Measurements from ENCODE around the gene CAPZB. TPM values are rescaled to one million over a fixed set of nuclear protein-coding genes. Genes with fewer than 3 reads are reported as not detected.

CAPZB gene
- total and polyA plus RNA-seq, 7 donors, result 179 to 284 (median 224) TPM

GRCh38 chr1:19329188-19329587, 156.2 kb downstream of the CAPZB start:
- Histone ChIP-seq H3K9me3 (no peaks in the 10 kb centered on the region), H3K4me3 (no peak overlapping the region), H3K4me1 (no peaks in the 10 kb centered on the region), H3K27ac (no peak overlapping the region), H3K36me3 (ENCODE audit: insufficient read depth in 1 of 2, low read depth in 1 of 2) (peaks cover 0 to 77% of the 10 kb centered on the region in 2 donors), H3K27me3 (ENCODE audit: insufficient read depth in 3 of 3, low read length in 2 of 3) (no peaks in the 10 kb centered on the region)
- no peak for ATAC-seq
- peak in 1 of 2 donors; percentile 7 for DNase-seq
- WGBS, 3 donors, result 83 to 90% (median 87%) methylated on average over 13 of the region's 13 CpGs
- intact Hi-C loops (cut with DNase I), result no loop called here
- TF ChIP-seq CTCF (IDR thresholded peaks at IDR 0.05), result no peak

DNA sequence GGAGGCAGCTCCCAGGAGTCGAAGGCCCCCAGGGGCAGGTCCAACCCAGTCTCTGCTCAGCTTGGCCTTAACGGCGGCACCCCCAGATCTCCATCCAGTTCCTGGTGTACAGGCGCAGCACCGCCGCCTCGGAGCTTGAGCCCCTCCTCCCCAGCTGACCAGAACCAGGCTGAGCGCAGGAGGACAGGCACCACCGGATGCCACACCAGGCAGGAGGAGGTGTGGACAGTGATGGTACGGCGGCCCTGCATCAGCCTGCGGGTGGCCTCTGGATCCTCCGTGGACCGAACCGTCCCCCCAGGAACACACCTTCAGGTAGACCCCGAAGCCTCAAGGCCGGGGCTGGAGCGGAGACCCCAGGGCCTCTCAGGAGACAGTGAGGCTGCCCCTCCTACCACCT, 156.9 kb downstream of the CAPZB start:
- Histone ChIP-seq H3K36me3 (ENCODE audit: insufficient read depth in 1 of 2, low read depth in 1 of 2) (peaks cover 4 to 82% of the 10 kb centered on the region in 2 donors), H3K27ac (no peak overlapping the region), H3K4me3 (no peak overlapping the region), H3K4me1 (no peaks in the 10 kb centered on the region), H3K27me3 (ENCODE audit: insufficient read depth in 3 of 3, low read length in 2 of 3) (no peaks in the 10 kb centered on the region), H3K9me3 (no peaks in the 10 kb centered on the region)
- TF ChIP-seq CTCF (IDR thresholded peaks at IDR 0.05), result no peak
- WGBS, 3 donors, result 92 to 94% (median 93%) methylated on average over 13 to 18 of the region's 18 CpGs
- DNase-seq (peak in 1 of 2 donors; percentile 14), ATAC-seq (no peak)
- intact Hi-C loops (cut with DNase I), result no loop called here

- DNase-seq, result no peak
- H3K36me3 ChIP-seq (ENCODE audit: insufficient read depth in 1 of 2, low read depth in 1 of 2), result peaks cover 4 to 84% of the 10 kb centered on the region in 2 donors
- whole genome bisulfite sequencing, 3 donors, result 87 to 93% (median 89%) methylated on average over 9 of the region's 9 CpGs
Observed at GRCh38 chr1:19327736-19328135, 157.6 kb downstream of the CAPZB start.

DNA sequence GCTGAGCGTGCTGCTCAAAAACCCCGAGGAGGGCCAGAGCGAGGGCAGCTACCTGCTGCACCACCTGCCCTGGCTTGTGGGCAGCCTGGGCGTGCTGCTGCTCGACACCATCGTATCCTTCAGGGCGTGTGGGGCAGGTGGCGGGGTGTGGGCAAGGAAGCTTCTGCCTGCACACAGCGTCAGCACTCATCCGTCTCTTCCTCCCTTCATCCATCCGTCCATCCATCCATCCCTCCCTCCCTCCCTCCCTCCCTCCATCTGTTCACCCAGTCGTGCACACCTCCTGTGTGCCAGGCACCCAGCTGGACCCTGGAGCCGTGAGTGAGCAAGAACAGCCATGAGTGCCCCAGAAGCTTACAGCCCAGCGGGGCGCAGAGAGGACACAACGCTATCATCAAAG, 158.0 kb downstream of the CAPZB start:
- no peak overlapping the region for H3K4me3 ChIP-seq
- TF ChIP-seq CTCF (IDR thresholded peaks at IDR 0.05), result no peak
- DNase-seq, result no peak
- WGBS, 3 donors, result 83 to 89% (median 88%) methylated on average over 16 of the region's 16 CpGs
- ATAC-seq, result no peak
- H3K27ac ChIP-seq, result no peak overlapping the region
- intact Hi-C loops (cut with DNase I), result no loop called here
- H3K36me3 ChIP-seq (ENCODE audit: insufficient read depth in 1 of 2, low read depth in 1 of 2), result peaks cover 4 to 84% of the 10 kb centered on the region in 2 donors
- no peaks in the 10 kb centered on the region for H3K9me3 ChIP-seq
- no peaks in the 10 kb centered on the region for H3K27me3 ChIP-seq (ENCODE audit: insufficient read depth in 3 of 3, low read length in 2 of 3)
- no peaks in the 10 kb centered on the region for H3K4me1 ChIP-seq

More at GRCh38 chr1:19327736-19328135, 157.6 kb downstream of the CAPZB start:
- no peak overlapping the region for H3K4me3 ChIP-seq
- ATAC-seq, result no peak
- intact Hi-C loops (cut with DNase I), result no loop called here
- TF ChIP-seq CTCF (IDR thresholded peaks at IDR 0.05), result no peak
- H3K27me3 ChIP-seq (ENCODE audit: insufficient read depth in 3 of 3, low read length in 2 of 3), result no peaks in the 10 kb centered on the region
- H3K9me3 ChIP-seq, result no peaks in the 10 kb centered on the region
- H3K27ac ChIP-seq, result no peak overlapping the region
- no peaks in the 10 kb centered on the region for H3K4me1 ChIP-seq

DNA sequence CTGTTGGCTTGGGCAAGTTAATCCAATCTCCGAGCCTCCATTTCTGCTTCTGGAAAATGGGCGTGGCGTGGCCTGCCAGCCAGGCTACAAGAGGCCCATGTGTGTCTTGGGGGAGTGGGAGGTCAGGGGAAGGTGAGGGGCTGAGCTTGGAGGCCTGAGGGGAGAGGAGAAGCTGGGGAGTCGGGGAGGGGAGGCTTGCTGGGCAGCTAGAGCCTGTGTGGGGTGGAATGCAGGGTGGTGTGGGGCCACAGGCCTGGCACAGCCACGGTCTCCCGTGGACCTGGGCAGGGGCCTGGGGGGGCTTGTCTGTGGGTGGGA, 158.6 kb downstream of the CAPZB start:
- intact Hi-C loops (cut with DNase I), result no loop called here
- TF ChIP-seq CTCF (IDR thresholded peaks at IDR 0.05), result no peak
- no peak for DNase-seq
- no peak overlapping the region for H3K27ac ChIP-seq
- no peaks in the 10 kb centered on the region for H3K9me3 ChIP-seq
- WGBS, 3 donors, result 80 to 94% (median 85%) methylated on average over 6 of the region's 6 CpGs
- H3K36me3 ChIP-seq (ENCODE audit: insufficient read depth in 1 of 2, low read depth in 1 of 2), result peaks cover 4 to 86% of the 10 kb centered on the region in 2 donors
- H3K4me1 ChIP-seq, result no peaks in the 10 kb centered on the region
- no peaks in the 10 kb centered on the region for H3K27me3 ChIP-seq (ENCODE audit: insufficient read depth in 3 of 3, low read length in 2 of 3)
- ATAC-seq, result no peak
- no peak overlapping the region for H3K4me3 ChIP-seq
